HG03378 (cell line): ENCODE measurements around the gene RSAD1.

Experiments
- ATAC-seq: cut with Tn5 transposase; IDR thresholded peaks from one replicate; pipeline ENCODE4 v1.9.1; 2021; ENCODE audit warnings: mild to moderate bottlenecking, moderate library complexity; ENCODE audit not compliant: unreplicated experiment

The RSAD1 gene

GRCh38 chr17:50517011-50517410 lies 38.4 kb downstream of the RSAD1 start:
- no peak for ATAC-seq

- no peak for ATAC-seq
Measured at GRCh38 chr17:50517504-50518383, 39.1 kb downstream of the RSAD1 start.

- ATAC-seq: no peak
Measured at GRCh38 chr17:50518384-50519023, 39.8 kb downstream of the RSAD1 start.

GRCh38 chr17:50519141-50519834 lies 40.6 kb downstream of the RSAD1 start:
- no peak for ATAC-seq

GRCh38 chr17:50520483-50520882 lies 41.8 kb downstream of the RSAD1 start:
- ATAC-seq: no peak

GRCh38 chr17:50521514-50521913 lies 42.9 kb downstream of the RSAD1 start:
- ATAC-seq: no peak

GRCh38 chr17:50522766-50523165 lies 44.1 kb downstream of the RSAD1 start:
- ATAC-seq: no peak

- ATAC-seq: no peak
Measured at GRCh38 chr17:50523208-50523607, 44.5 kb downstream of the RSAD1 start.

GRCh38 chr17:50524838-50525237 lies 46.2 kb downstream of the RSAD1 start:
- no peak for ATAC-seq

GRCh38 chr17:50527155-50527762 lies 48.6 kb downstream of the RSAD1 start:
- no peak for ATAC-seq

GRCh38 chr17:50527949-50528474 lies 49.4 kb downstream of the RSAD1 start:
- no peak for ATAC-seq

- ATAC-seq: no peak
Measured at GRCh38 chr17:50529849-50530248, 51.2 kb downstream of the RSAD1 start.

- ATAC-seq: no peak
Measured at GRCh38 chr17:50531428-50532025, 52.9 kb downstream of the RSAD1 start.

GRCh38 chr17:50532452-50533024 lies 53.9 kb downstream of the RSAD1 start, which contains the start of gene EPN3:
TSS of gene EPN3 (plus strand) at chr17:50532735. CDS start at chr17:50536557, 3,822 bp downstream.
- no peak for ATAC-seq

GRCh38 chr17:50533185-50533584 lies 54.5 kb downstream of the RSAD1 start:
- no peak for ATAC-seq

- ATAC-seq: no peak
Measured at GRCh38 chr17:50533720-50534148, 55.1 kb downstream of the RSAD1 start.

- no peak for ATAC-seq
Measured at GRCh38 chr17:50534222-50534978, 55.7 kb downstream of the RSAD1 start.

- ATAC-seq: no peak
Measured at GRCh38 chr17:50534979-50535326, 56.3 kb downstream of the RSAD1 start.

GRCh38 chr17:50535407-50535806 lies 56.7 kb downstream of the RSAD1 start:
- ATAC-seq: no peak
